GM20431 (cell line): Measurements from ENCODE around the gene SCN4B.

Experiments
- in situ Hi-C: fragments of 300-500 bp; cut with MseI, MboI; formaldehyde crosslinking; loops from one replicate; pipeline ENCODE4 v1.15.0; 2020; ENCODE audit warnings: low sequenced_read_pairs; ENCODE audit not compliant: unreplicated experiment

SCN4B gene

DNA sequence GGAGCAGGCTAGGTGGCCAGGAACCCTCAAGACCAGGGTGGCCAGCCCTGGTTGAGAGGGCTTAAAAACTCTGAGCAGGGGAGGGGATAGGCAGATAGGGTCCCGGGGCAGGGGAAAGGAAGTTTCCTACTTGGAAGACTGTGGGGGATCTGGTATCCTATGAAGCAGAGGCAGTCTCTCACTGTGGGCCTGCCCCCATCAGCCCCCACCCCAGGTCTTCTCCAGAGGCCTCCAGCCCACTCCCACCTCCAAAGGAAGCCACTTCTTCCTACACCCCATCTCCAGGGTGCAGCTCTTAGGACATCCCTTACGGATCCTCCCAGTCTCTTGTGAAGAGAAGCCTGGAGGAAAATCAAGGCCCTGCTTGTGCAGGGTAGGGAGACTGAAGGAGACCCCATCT lies 16.3 kb downstream of the SCN4B start:
- in situ Hi-C loops, result no loop called here

- in situ Hi-C loops, result no loop called here
Observed at GRCh38 chr11:118135796-118136165, 16.8 kb downstream of the SCN4B start.

- in situ Hi-C loops, result no loop called here
Observed at GRCh38 chr11:118135051-118135795, 17.4 kb downstream of the SCN4B start.

DNA sequence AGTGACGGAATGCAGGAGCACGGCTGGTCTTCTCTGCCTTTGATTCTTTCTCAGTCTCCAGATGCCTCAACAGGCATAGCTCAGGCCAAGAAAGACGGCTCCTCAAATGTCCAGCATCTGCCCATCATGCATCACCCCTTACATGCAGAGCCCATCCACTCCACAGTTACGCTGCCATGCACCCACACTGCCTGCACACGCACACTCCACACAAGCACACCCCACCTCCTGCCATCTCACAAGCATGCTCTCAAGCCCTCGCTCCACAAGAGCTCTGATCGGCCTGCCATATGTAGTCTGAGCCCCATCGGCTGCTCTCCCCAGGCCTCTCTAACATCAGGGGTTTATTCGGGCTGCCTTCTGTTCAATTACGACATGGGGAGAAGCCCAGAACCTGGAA lies 18.8 kb downstream of the SCN4B start:
- in situ Hi-C loops, result no loop called here

- in situ Hi-C loops, result no loop called here
Observed at GRCh38 chr11:118132385-118133151, 20.1 kb downstream of the SCN4B start.

- in situ Hi-C loops, result no loop called here
Observed at GRCh38 chr11:118129471-118130172, 23.0 kb downstream of the SCN4B start.

DNA sequence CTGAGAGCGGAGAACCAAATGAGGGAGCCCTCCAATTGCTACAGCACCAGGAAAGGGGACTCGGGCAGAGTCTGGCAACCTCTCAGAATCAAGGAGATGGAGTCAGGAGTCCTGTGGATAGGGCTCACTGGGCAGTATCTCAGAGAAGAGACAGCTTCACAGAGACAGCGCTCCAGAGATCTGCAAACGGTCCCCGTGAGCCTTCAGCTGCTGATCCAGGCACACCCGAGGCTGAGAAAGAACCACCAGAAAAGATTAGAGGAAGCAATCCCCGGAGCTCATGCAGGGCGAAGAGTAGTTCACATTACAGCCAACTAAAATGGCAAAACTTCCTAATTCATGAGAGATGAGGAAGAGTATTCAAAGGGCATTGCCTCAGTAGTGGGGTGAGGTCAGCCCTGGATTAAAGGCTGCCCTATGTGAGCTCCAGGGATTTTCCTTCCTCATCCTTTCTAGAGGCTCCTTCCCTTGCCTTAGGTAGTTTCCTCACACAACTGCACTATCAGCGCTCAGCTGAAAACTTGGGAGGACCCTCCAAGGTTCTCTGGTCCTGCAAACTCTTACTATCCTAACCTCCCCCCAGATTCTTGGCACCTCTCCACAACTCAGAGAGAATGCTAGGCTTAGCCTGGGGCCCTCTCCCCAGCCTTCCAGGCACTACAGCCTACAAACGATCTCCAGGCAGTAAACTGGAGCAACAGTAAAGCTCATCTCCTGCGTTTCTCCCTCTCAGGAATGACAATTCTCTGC lies 23.7 kb downstream of the SCN4B start:
- in situ Hi-C loops, result no loop called here

DNA sequence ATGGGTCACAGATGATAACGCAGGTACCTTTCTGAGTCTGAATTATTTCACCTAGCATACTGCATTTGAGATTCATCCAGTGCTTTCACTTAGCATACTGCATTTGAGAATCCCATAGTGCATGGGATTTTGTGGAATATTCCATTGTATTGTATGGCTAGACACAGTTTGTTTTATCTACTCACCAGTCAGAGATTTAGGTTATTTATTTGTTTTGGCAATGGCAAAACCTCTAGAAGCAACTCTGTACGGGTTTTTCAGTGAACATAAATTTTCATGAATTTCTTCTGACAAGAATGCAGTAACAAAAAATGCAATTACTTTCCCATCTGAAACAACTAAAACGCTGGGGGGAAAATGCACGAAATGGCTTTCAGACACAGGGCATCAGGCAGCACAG lies 24.3 kb downstream of the SCN4B start:
- in situ Hi-C loops, result no loop called here

GRCh38 chr11:118126082-118126838 lies 26.4 kb downstream of the SCN4B start:
- in situ Hi-C loops, result no loop called here

- in situ Hi-C loops, result no loop called here
Observed at GRCh38 chr11:118124929-118125535, 27.6 kb downstream of the SCN4B start.

DNA sequence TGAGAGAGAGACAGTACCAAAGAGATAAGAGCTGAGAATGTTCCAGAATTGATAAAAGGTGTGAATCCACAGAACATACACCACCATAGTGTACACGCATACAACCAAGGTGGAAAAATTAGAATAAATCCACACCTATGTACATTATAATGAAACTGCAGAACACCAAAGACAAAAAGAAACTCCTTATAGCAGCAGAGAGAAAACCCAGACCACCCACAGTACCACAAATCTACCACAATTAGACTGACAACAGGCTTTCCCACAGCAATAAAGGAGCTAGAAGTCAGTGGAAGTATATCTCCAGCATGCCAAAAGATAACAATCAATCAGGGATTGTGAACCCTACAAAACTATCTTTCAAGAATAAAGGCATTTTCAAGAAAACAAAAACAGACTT lies 31.8 kb downstream of the SCN4B start:
- in situ Hi-C loops, result no loop called here

DNA sequence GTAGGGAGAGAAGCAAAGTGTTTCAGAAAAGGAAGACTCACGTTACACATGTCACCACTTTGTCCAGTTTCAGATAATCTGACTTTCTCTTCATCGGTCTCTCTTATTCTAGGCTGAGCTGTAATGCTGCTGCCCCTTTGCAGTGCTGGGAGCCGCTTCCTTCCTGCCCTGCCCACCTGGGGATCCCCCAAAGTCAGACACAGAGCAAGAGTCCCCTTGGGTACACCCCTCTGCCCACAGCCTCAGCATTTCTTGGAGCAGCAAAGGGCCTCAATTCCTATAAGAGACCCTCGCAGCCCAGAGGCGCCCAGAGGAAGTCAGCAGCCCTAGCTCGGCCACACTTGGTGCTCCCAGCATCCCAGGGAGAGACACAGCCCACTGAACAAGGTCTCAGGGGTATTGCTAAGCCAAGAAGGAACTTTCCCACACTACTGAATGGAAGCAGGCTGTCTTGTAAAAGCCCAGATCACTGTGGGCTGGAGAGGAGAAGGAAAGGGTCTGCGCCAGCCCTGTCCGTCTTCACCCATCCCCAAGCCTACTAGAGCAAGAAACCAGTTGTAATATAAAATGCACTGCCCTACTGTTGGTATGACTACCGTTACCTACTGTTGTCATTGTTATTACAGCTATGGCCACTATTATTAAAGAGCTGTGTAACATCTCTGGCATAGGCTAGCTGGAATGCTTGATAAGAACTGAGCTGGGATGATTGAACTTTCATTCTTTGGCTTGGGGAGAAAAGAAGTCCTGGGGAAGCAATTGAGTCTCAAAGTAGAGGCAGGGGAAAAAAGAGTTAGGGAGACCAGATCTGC lies 34.6 kb downstream of the SCN4B start:
- in situ Hi-C loops, result no loop called here

- in situ Hi-C loops, result no loop called here
Observed at GRCh38 chr11:118115048-118115447, 37.6 kb downstream of the SCN4B start.

DNA sequence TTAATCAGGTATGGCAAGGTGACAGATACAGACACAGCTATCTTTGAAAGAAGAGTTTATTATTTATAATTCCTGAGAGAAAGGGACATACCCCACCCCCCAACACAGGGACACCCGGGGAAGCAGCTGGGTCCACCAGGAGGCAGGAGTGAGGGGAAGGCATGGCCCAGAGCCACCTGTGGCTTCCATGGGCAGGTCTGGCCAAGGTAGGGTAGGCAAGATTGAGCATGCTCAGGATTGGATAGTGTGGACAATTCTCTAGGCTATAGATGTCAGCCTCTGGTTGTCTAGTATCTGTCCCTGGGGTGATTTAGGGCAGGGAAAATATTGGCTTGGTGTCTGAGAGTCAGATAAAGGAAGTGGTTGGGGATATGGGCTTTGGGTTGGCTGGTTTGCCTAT lies 38.4 kb downstream of the SCN4B start:
- in situ Hi-C loops, result no loop called here

GRCh38 chr11:118112711-118113430 lies 39.8 kb downstream of the SCN4B start:
- in situ Hi-C loops, result no loop called here

- in situ Hi-C loops, result no loop called here
Observed at GRCh38 chr11:118111744-118112035, 40.9 kb downstream of the SCN4B start.

GRCh38 chr11:118111019-118111743 lies 41.4 kb downstream of the SCN4B start:
- in situ Hi-C loops, result no loop called here
